Left forelimb (tissue), 1 donor: Measurements from ENCODE around the gene RIPK1.
"Not testable (repeated sequence)": the region's sequence is repeated elsewhere in the genome, so short reads cannot be mapped to it uniquely, and the experiment has no call there.

Source experiments
- DNase-seq: peaks from one replicate; pipeline ENCODE4 v3.0.0-alpha.2; 2018; ENCODE audit warnings: low spot score

Gene RIPK1

DNA sequence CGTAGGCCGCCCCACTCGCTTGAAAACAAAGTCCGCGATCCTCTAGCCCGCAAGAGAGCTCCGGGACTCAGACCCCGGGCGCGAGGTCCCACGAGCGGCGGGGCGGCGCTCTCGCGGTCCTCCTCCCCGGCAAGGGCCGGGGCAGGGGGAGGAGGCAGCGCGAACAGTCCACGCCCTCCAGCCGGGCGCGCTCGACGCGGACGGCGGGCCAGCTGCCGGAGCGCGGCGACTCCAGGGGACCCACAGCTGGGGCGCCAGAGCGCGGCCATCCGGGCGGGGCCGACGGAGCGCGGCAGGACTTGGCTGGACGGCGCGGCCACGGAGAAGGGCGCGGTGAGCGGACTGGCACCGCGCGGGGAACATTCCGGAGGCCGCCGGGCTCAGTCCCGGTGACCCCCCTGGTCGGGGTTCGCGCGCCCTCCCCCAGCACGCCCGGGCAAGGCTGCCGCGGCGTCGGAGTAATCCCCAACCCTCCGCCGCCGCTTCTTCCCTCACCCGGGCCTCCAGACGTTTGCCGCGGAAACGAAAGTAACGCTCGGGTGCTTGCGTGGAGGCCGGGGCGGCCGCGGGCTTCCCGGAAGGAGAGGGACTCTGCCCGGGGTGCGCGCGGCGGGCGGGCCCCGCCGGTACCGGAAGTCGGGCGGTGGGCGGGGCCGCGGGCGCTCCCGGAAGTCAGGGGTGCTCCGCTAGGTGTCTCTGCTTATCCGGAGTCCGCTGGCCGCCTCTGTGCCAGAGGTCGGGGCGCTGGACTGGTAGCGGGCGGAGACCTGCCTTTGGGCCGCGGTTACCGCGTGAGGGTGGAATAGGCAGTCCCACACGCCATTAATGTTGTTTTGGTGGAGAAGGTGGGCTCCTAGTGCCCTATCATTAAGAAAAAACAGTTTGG, at the start of gene RIPK1:
Gene RIPK1, plus strand, starts transcription at position 166 of the 886 bp plus-strand sequence. CDS start 8,330 bp downstream, outside the sequence.
- peak; percentile 96 for DNase-seq

DNA sequence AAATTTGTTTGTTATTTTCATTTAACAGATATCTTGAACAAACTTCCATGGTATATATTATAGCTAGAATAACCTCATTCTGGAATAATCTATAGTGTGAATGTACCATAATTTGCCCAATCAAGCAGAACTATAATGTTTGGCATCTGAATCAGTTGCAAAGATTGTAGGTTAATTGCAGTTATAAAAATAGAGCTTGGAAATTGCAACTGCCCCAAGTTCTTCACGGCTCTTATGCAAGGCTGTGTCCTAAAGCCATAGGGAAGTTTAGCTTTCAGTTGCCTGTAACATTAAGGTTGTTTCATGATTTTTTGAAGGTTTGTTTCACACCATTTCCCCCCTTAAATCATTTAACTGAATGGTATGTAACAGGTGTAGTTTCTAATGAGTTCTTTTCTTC, 49.2 kb upstream of the RIPK1 start:
- DNase-seq = no peak

DNA sequence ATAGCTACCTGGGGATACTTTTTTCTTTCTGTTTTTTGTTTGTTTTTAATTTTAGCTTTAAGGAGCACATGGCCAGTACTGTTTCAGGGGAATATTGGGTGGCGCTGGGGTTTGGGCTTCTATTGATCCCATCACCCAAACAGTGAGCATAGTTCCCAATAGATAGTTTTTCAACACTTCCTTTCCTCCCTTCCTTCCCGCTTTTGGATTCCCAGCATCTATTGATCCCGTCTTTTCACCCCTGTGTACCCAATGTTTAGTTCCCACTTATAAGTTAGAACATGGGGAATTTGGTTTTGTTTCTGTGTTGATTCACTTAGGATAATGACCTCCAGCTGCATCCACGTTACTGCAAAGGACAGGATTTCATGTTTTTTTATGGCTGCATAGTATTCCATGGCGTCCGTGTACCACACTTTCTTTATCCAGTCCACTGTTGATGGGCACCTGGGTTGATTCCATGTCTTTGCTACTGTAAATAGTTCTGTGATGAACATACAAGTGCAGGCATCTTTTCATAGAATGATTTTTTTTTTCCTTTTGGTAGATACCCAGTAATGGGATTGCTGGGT, 48.5 kb upstream of the RIPK1 start:
- no peak for DNase-seq

DNA sequence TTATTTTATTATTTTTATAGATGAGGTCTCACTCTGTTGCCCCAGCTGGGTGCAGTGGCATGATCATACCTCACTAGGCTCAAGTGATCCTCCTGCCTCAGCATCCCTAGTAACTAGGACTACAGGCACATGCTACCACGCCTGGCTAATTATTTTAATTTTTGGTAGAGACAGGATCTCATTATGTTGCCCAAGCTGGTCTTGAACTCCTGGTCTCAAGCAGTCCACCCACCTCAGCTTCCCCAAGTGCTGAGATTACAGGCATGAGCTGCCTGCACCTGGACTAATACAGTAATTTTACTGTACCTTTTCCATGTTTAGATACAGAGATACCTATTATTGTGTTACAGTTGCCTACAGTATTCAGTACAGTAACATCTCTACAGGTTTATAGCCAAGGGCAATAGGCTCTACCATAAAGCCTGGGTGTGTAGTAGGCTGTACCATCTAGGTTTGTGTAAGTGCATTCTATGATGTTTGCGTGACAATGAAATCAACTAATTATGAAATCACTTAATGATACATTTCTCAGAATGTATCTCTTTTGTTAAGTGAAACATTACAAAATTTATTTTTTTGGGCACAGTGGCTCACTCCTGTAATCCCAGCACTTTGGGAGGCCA, 47.2 kb upstream of the RIPK1 start:
- DNase-seq = not testable (repeated sequence)

DNA sequence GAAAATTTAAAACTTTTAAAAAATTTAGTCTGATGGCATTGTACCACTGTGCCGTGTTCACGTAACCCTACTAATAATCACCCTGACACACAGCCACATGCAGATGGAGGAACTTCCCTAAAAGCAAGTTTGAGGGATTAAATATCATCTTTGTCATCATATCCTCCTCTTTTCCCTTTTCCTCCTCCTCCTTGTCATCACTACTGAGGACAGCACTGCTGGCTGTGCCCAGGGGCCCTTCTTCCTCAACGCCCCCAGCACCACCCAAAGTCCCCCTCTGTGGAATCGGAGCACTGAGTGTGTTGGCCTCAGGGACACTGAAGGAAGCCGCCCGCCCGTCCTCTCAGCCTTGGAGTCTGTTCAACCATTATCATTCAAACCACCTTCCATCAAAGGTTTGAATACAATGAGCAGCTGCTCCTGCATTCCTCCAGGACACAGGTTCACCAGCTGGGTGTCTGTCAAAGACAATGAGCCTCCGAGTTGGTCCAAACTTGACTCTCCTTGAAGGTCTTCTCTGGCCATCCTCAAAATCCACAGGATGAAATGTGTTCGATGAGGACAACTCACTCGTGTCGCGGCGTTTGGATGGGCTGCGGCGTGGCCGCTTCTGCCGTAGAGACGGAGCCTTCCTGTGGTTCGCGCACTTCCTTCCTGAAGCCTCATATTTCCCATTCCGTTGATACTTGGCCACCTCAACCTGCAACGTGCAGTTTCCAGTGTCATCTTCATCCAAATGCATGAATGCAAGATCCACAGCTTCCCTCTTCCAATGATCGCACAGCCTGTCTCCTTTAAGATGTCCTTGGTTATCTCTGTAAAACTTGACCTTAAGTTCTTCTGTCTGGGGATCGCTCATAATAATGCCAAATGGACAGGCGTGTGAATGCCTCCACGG, 45.3 kb upstream of the RIPK1 start:
- no peak for DNase-seq

DNA sequence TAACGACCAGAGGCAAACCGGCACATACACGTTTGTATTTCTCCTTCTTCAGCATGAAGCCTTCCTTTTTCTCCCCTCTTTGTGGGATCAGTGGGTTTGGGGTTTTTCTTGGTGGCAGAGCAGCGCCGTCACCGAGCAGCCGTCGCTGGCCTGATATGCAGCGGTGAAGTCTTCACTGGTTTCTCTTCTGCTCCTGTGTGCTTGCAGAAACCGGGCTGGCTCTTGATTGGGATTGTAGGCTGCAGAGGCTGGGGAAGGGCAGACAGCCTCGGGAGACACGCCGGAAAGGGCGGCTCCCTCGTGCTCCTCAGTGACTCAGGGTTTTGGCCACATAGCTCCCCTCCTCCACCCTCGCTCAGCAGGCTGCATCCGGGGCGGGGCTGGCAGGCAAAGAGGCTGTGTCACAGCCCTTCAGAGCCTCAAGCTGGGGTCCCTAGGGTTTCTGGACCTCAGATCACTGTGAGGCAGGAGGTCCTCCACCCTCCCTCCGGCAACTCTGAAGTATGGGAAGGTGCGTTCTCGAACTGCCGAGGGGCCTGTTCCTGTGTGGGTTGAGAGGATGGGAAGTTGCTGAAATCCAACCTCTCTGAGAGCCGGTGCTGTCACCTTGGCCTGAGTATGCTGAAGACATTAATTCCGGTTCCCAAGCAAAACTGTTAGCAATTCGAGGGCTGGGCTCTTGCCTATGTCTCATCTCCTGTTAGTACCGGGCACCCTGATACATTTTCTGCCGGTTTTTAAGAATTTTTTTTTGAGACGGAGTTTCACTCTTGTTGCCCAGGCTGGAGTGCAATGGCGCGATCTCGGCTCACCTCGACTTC, 44.4 kb upstream of the RIPK1 start:
- peak; percentile 78 for DNase-seq

DNA sequence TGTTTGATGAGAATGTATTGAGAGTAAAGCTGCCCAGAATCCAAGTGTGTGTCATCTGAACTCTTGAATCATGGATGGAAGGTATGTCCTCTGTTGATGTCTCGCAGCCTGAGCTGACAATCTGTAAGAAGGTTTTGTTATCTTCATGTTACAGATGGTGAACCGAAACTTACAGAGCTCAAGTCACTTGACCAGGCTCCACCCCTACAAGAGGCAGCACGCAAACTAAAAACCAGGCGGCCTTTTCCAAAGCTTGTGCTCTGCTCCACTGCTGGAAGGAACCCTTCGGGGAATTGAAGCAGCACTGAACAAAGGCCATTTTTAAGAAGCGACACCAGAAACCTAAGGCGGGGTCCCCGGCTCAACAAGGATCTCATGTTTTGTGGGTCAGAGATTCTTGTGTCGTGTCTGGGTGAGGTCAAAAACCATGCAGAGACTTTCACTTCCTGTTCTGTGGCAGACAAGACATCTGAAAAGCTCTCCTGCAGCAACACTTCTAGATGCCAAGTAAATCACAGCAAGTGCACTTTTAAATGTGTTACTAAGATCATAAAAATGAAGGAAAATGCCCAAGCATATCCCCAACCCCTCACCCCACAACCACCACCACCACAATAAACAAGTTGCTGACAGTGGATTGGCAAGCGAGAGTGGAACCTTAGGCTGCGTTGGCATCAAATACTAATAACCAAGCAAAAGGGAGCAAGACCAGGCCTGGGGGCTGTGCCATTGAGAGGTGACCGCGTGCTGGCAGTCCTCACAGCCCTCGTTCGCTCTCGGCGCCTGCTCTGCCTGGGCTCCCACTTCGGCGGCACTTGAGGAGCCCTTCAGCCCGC, 41.3 kb upstream of the RIPK1 start:
- DNase-seq = no peak

DNA sequence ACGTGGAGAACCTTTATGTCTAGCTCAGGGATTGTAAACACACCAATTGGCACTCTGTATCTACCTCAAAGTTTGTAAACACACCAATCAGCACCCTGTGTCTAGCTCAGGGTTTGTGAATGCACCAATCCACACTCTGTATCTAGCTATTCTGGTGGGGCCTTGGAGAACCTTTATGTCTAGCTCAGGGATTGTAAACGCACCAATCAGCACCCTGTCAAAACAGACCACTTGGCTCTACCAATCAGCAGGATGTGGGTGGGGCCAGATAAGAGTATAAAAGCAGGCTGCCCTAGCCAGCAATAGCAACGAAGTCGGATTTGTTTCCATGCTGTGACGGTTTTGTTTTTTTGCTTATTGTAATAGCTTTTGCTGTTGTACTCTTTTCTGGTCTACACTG, 40.1 kb upstream of the RIPK1 start:
- not testable (repeated sequence) for DNase-seq

DNA sequence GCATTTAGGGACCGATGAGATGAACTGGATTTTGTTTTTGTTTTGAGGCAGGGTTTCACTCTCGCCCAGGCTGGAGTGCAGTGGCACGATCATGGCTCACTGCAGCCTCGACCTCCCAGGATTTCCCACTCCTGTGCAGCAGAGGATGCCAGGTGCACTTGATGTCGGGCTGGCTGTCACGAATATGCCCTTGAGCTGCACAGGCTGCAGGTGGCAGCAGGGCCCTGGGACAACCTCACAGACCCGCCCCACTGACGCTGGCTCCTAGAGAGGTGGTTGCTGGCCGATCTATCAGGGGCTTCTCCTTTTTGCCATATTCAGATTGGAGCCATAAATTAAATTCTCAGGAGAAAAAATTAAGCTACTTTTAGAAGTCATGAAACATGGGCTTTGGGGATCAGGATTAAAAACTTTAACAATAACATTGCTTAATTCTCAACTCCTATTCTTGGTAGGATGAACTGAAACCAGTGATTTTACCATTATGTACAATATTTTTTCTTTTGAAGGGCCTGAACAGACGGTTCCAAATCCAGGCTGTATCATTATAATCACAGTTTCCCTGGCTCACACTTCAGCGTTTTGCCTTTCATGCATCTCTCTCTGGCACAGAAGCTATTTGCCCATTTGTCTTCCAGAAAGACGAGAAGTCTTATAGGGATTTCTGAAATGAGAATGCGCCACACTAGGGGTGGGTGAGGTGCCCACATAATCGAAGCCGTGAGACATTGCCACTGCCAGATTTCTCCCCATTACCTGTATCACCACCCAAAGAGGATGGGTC, 36.2 kb upstream of the RIPK1 start:
- DNase-seq = no peak

DNA sequence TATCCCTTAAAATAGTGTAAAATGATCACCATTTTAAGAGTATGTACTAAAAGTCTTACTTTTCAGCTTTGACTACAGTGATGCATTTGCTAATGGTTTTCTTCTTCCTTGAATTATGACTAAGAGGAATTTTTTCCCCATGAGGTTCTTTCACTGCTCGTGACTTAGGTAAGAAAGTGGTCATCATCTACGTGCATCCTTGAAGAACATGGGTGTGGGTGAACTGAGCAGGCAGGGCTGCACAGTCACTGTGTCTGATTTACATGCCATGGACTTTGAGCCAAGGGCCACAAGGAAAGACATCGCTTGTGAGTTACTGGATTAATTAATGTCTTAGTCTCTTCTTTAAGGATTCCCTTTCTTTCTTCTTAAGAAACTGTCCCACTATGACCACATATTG, 35.3 kb upstream of the RIPK1 start:
- no peak for DNase-seq

DNA sequence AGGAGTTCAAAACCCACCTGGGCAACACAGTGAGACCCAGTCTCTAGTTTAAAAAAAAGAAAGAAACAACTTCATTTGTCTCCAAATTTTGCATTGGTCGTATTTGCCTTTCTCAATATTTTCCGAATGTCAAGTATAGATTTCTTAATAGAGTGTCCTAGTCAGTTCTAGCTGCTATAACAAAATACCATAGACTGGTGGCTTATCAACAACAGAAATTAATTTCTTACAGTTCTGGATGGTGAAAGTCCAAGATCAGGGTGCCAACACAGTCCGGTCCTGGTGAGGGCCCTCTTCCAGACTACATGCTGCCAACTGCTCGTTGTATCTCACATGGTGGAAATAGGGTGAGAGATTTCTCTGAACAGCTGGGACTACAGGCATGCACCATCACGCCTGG, 34.6 kb upstream of the RIPK1 start:
- no peak for DNase-seq

DNA sequence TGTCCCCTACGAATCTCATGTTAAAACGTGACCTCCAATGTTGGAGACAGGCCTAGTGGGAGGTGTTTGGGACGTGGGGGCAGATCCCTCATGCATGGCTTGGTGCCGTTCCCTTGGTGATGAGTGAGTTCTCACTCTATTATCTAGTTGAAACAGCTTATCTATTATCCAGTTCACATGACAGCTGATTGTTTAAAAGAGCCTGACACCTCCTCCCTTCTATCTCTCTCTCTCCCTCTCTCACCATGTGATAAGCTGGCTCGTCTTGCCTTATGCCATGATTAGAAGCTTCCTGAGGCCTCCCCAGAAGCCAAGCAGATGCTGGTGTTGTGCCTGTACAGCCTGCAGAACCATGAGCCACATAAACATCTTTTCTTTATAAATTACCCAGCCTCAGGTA, 32.9 kb upstream of the RIPK1 start:
- no peak for DNase-seq

DNA sequence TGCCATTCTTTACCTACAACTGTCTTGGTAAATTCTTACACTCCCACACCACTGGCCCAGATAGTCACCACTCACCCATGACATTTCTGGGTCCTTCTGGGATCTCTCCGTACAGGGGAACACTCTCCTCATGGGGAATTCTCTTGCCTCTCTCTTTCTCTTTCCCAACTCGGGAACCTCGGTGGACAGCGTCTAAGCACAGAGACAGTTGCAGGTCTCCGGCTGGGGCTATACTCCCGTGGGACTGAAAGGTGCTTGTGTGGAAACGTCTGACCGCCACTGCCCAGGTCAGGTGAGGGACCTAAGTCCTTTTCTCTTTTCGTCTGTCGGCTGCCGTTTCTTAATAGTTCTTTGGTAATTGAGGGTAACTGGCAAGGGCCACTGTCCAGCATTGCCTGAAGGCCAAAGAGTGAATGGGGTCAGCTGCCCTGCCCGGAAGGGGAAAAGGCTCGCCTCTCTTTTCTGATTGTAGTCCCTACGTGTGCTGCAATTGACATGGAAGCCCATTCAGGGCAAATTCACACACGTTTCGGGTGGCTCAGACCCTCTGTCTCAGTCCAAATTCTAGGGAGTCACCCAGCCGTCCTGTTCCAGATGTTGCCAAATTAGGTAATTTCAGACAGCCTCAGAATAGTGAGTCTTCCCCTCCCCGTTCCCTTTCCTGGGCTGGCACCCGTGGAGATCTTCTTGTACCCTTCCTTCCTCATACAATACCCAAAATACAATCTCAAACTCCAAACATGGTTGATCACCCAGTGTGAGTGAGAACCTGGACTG, 31.2 kb upstream of the RIPK1 start:
- no peak for DNase-seq

DNA sequence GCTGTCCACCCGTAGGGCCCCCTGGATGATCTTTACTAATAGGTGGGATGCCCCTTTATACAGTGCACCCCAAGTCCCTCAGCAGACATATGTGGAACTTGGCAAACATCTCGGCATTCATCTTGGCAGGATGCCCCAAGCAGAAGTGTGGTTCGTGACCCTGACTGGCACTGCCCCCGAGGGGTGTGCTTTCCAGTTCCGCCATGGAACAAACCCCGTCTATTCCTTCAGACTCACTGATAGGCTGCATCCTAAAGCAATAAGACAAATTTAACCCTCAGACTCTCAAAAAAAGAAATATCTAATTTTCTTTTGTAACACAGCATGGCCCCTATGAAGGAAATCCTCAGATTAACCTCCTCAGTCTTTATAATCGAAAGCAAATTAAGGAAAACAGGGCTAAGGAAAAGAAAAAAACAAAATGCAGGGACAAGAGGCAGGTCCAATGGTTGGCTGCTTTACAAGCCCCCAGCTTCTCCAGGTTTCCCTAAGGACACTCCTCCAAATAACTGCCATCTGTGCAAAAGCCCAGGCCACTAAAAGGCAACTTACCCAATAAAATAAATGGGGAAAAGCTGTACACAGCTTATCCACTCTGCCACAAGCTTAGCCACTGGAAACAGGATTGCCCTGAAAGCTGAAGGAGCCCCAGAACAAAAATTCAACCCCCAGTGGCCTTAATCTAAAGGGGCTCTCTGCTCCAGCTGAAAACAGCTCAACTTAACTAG, 30.5 kb upstream of the RIPK1 start:
- no peak for DNase-seq

DNA sequence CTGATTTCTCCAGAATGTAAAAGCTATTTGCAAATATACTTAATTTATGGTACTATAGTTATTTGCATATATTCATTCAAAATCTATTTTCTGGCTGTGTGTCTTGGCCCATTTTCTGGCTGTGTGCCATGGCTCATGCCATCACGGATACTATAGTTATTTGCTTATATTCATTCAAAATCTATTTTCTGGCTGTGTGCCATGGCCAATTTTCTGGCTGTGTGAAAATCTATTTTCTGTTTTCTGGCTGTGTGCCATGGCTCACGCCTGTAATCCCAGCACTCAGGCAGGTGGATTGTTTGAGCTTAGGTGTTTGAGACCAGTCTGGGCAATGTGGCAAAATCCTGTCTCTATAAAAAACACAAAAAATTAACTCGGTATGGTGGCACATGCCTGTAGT, 28.9 kb upstream of the RIPK1 start:
- DNase-seq = no peak

DNA sequence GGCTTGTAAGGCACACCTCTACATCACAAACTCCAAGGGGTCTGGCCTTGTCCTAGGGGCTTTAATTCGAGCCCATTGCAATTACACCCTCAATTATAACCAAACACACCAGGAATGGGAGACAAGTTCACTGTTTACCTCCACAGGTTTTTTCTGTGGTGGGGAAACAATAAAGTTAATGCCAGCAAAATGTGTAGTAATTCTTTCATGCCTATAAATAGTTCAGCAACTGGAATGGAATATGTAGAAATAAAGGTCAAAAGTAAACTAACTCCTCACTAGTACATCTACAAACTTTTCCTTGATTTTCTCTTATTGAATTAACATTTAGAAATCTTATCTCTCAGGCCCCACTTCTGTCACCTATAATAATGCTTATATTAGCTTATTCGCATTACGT, 27.1 kb upstream of the RIPK1 start:
- no peak for DNase-seq

DNA sequence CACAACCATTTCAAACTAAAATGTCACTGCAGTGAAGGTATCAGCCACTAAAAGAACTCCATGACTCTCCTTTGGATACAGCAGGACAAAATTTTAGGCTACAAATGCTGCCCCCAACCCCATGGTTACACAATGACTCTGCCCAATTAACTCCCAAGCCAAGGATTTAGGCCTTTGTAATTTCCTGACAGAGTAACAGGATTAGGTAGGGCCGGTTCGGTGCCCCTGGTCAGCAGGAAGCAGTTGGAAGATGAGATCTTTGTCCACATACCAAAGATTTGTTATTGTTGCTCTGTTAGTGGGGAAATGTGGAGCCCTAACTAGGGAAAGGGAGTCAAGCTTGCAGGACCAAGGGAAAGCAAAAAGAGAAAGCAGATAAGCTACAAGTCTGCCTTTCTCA, 26.7 kb upstream of the RIPK1 start:
- DNase-seq = no peak

DNA sequence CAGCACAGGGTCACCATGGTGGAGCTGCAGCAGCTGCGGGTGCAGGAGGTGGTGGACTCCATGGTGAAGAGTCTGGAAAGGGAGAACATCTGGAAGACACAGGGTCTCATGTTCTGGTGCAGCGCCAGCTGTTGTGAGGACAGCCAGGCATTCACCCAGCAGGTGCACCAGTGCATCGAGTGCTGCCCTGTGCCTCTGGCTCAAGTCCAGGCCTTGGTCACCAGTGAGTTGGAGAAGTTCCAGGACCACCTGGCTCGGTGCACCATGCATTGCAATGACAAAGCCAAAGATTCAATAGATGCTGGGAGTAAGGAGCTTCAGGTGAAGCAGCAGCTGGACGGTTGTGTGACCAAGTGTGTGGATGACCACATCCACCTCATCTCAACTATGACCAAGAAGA, 22.9 kb upstream of the RIPK1 start:
- DNase-seq = no peak
